ENCODE measurements around the gene MPIG6B.

MPIG6B gene

DNA sequence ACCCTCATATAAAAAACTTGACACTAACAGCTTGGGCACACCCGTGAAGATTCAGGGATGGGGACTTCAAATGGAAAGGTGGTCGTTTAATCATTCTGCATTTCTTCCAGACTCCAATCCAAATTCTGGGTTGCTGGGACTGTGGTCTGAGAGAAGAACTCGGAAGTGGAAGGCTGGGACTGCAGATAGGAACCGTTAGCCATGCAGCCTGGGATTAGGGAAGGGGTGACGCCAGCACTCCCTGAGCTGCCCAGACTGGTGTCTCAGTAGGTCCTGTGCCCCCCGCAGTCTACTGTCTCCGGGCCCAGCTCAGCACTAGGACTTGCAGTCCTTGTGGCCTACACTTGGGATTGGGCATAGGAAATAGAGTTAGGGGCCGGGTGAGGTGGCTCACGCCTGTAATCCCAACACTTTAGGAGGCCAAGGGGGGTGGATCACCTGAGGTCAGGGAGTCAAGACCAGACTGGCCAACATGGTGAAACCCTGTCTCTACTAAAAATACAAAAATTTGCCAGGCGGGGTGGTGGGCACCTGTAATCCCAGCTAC lies 13.7 kb downstream of the MPIG6B start:
- POLR2A ChIA-PET, result interaction anchor here (0.6 to 6.0 kb wide), 6 partner anchors 33 to 90 kb away, joined by 3 to 32 read pairs (median 3); partner anchors contain the start of genes C6orf47, HSPA1A, HSPA1B and HSPA1L
- TF ChIP-seq, protein P1, sequence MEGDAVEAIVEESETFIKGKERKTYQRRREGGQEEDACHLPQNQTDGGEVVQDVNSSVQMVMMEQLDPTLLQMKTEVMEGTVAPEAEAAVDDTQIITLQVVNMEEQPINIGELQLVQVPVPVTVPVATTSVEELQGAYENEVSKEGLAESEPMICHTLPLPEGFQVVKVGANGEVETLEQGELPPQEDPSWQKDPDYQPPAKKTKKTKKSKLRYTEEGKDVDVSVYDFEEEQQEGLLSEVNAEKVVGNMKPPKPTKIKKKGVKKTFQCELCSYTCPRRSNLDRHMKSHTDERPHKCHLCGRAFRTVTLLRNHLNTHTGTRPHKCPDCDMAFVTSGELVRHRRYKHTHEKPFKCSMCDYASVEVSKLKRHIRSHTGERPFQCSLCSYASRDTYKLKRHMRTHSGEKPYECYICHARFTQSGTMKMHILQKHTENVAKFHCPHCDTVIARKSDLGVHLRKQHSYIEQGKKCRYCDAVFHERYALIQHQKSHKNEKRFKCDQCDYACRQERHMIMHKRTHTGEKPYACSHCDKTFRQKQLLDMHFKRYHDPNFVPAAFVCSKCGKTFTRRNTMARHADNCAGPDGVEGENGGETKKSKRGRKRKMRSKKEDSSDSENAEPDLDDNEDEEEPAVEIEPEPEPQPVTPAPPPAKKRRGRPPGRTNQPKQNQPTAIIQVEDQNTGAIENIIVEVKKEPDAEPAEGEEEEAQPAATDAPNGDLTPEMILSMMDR (IDR thresholded peaks at IDR 0.05; ENCODE audit: insufficient read depth, low read length, missing control alignments), result no peak
- DNase-seq (ENCODE audit: low read depth, low spot score), result no peak
- peak overlapping the region; percentile 95 for H3K4me3 ChIP-seq (ENCODE audit: low read depth, low read length)
- CTCF ChIA-PET, result interaction anchor here (0.8 to 4.7 kb wide), 8 partner anchors 7 to 93 kb away, joined by 3 to 24 read pairs (median 7); partner anchors contain the start of genes ABHD16A, DDAH2, HSPA1A and HSPA1L

DNA sequence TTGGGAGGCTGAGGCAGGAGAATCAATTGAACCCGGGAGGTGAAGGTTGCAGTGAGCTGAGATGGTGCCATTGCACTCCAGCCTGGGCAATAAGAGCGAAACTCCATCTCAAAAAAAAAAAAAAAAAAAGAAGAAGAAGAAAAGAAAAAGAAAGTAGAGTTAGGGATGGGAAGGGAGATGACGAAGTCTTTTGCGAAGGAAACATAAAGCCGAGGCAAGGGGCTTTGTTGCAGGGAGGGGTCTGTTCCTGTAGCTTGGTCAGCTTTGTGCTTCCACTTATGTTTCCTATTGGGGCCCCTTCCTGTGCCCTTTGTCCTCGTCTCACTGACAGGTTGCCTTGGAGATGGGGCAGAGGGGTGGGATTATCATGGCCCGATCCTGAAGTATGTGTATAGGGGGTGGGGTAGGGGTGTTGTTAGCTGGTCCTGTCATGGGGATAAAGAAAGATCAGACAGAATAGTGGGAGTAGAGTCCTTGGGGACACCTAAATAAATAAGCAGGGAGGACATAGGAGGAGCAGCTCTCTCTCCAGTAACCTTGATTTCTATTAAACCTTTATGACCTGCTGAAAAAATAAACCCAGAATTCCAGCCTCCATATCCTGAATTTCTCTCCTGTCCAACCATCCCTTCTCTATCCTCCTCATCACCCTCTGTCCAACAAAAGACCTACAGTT lies 14.3 kb downstream of the MPIG6B start:
- H3K4me3 ChIP-seq (ENCODE audit: low read depth, low read length), result peak overlapping the region; percentile 1
- ChIA-PET CTCF (interaction anchor here (1.0 to 4.7 kb wide), 10 partner anchors 8 to 93 kb away, joined by 3 to 24 read pairs (median 5); partner anchors contain the start of genes ABHD16A, DDAH2, HSPA1A and HSPA1L), POLR2A (interaction anchor here (1.0 to 6.0 kb wide), 6 partner anchors 8 to 90 kb away, joined by 3 to 32 read pairs (median 4); partner anchors contain the start of genes DDAH2, HSPA1A, HSPA1B and HSPA1L)
- TF ChIP-seq, protein P1 (IDR thresholded peaks at IDR 0.05; ENCODE audit: insufficient read depth, low read length, missing control alignments), result no peak
- no peak for DNase-seq (ENCODE audit: low read depth, low spot score)

DNA sequence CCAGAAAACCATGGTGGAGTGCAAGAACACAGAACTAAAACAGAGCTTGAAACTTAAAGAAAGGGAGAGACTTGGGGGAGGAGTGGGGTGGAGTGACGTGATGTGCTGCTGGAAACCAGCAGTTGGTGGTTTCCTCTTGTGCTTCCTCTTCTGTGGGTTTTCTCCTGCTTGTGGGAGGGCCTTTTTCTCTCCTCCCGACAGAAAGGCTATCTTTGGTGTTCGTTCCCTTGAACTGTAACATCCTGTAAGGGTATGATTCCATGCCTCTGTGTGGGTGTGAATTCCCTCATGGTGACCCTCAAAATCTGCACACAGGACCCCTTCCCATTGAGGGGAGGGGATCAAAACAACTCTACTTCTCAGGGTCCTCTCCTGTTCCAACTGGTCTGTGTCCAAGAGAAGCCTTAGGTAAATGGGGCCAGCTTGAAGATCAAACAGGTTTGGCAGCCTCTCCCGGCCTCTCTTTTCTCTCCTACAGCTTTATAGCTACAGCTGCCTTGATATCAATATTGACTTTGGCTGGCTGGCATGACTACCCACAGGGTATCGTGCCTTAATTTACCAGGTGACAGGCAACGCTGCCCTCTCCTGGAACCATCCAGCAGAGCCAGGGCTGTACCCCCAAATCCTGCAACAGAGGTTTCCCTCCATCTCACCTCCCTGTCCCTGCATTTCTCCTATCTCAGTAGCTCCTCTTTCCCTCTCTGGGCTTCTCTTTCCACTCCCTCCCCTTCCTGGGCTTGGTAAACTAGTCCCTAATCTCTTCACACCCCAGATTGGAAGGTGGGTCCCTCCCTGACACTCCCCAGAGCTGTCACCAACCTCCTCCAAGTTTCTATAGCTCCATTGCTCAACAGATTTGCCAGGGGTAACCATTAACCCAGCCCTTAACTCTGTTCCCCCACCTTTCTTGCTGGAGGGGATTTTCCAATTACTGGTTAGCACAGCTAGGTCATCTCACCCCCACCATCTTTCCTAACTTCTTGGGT lies 15.1 kb downstream of the MPIG6B start:
- H3K4me3 ChIP-seq (ENCODE audit: low read depth, low read length), result peak overlapping the region; percentile 16
- DNase-seq (ENCODE audit: low read depth, low spot score), result no peak
- ChIA-PET CTCF (interaction anchor here (1.0 to 4.7 kb wide), 13 partner anchors 8 to 92 kb away, joined by 3 to 24 read pairs (median 4); partner anchors contain the start of genes ABHD16A, DDAH2, HSPA1A and HSPA1L), POLR2A (interaction anchor here (0.5 to 6.0 kb wide), 7 partner anchors 9 to 89 kb away, joined by 3 to 32 read pairs (median 4); partner anchors contain the start of genes DDAH2, HSPA1A, HSPA1B and HSPA1L)
- TF ChIP-seq, protein P1 (IDR thresholded peaks at IDR 0.05; ENCODE audit: insufficient read depth, low read length, missing control alignments), result peak; percentile 28

DNA sequence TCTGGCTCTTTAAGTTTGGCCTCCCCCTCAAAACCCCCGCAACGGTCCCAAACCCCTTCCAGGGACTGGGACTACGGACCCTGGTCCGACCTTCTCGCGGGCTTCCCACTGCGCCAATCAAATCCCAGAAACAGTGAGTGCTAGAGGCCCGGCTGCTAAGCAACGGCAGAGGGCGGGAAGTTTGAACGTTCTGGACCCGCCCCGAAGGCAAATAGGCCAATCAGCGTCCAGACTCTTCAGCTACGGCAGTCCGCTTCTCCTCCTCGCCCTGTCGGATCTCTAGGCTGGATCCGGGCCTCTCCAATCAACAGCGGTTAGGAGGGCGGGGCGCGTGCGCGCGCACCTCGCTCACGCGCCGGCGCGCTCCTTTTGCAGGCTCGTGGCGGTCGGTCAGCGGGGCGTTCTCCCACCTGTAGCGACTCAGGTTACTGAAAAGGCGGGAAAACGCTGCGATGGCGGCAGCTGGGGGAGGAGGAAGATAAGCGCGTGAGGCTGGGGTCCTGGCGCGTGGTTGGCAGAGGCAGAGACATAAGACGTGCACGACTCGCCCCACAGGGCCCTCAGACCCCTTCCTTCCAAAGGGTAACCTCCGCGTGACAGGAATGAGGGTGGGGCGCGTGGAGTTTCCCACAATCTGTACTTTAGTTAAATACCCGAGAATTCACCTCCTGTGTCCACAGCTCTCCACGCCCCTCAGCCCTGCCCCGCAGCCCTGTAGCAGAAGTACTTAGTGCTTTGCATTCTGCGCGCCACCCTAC lies 16.6 kb downstream of the MPIG6B start, which contains the start of gene MSH5:
Gene MSH5, plus strand, starts transcription at position 367 of the 758 bp plus-strand sequence. CDS start 462 bp downstream, outside the sequence.
- POLR2A ChIA-PET, result interaction anchor here (0.6 to 2.4 kb wide), 7 partner anchors 10 to 123 kb away, joined by 3 to 15 read pairs (median 4); partner anchors contain the start of genes DDAH2, HSPA1A, HSPA1B and HSPA1L
- H3K4me3 ChIP-seq (ENCODE audit: low read depth, low read length), result peak within 1 kb of the TSS; percentile 95
- CTCF ChIA-PET, result interaction anchor here (0.7 to 4.7 kb wide), 12 partner anchors 10 to 308 kb away, joined by 3 to 24 read pairs (median 4); partner anchors contain the start of genes DDAH2, LSM2 and LY6G5C

More for the DNA sequence above, 16.6 kb downstream of the MPIG6B start, which contains the start of gene MSH5:
- peak; percentile 91 for DNase-seq (ENCODE audit: low read depth, low spot score)
- TF ChIP-seq, protein P1 (IDR thresholded peaks at IDR 0.05; ENCODE audit: insufficient read depth, low read length, missing control alignments), result no peak

All from AG04449 (cell line).